ENCODE data around the gene BAIAP2L1.

BAIAP2L1 gene

GRCh38 chr7:98294798-98295382, 106.0 kb downstream of the BAIAP2L1 start:
- DNase-seq (ENCODE audit: low read depth in 2 of 3, low spot score in 2 of 3) = peak in 1 of 3 experiments; percentile 20

DNA sequence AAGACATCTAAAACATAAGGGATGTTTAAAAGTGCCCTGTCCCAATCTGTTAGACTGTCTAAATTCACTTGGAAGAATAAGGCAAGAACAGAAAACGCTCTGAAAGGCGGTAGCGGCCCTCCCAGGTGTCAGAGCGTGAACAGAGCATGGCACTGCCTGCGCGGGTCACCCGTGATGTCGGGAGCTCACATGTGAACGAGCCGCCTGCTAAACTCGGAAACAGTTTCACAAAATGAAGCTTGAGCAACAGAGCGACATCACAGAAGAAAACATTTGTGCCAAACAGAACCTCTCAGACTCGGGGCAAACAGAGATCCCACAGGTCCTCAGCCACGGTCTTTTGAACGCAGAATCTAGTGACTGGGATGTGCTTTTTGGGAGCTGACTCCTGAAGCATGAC, 106.6 kb downstream of the BAIAP2L1 start:
- no peak for DNase-seq (ENCODE audit: low read depth in 2 of 3, low spot score in 2 of 3)

DNA sequence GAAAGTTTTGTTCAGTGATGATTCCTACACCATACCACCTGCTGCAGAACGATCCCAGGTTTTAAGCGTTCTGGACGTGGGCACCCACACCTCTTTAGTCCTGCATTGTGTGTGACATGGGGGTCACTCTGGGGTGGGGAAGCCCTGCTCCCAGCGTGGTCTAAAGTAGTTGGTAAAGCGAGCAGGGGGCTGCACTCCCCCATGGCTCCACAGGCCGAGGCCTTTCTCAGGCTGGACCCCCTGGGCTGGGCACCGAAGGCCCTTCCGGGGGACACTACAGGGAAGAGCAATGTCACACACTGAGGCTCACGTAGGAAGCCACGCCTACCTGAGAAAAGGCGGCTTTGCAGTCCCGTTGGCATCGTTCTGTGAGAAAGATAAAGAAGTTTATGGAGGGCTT, 107.1 kb downstream of the BAIAP2L1 start:
- DNase-seq (ENCODE audit: low read depth in 2 of 3, low spot score in 2 of 3) = no peak

DNA sequence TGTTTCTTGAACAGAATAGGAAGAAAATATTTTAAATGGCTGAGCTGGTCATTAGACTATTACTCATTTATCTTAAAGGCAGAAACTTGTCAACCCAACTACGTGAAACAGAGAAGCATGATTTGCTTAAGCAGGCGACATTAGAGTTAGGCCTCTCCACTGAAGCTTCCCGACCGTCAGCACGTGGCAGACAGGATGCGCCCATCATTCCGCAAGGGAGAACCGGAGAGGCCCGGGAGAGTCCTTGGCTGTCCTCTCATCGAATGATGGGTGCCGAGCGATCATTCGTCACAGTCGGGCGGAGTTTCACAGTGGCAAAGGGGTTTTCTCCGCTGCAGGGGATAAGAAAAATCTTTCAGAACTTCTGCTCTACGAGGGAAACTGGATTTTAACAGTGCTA, 107.6 kb downstream of the BAIAP2L1 start:
- no peak for DNase-seq (ENCODE audit: low read depth in 2 of 3, low spot score in 2 of 3)

GRCh38 chr7:98291717-98292116, 109.2 kb downstream of the BAIAP2L1 start:
- DNase-seq (ENCODE audit: low read depth in 2 of 3, low spot score in 2 of 3) = no peak

- DNase-seq (ENCODE audit: low read depth in 2 of 3, low spot score in 2 of 3) = no peak
Observed at GRCh38 chr7:98289333-98289875, 111.5 kb downstream of the BAIAP2L1 start.

- DNase-seq (ENCODE audit: low read depth in 2 of 3, low spot score in 2 of 3) = no peak
Observed at GRCh38 chr7:98288064-98288823, 112.6 kb downstream of the BAIAP2L1 start.

- DNase-seq (ENCODE audit: low read depth in 2 of 3, low spot score in 2 of 3) = no peak
Observed at GRCh38 chr7:98287486-98287959, 113.4 kb downstream of the BAIAP2L1 start.

- no peak for DNase-seq (ENCODE audit: low read depth in 2 of 3, low spot score in 2 of 3)
Observed at GRCh38 chr7:98286701-98287485, 114.0 kb downstream of the BAIAP2L1 start.

GRCh38 chr7:98286093-98286539, 114.8 kb downstream of the BAIAP2L1 start:
- DNase-seq (ENCODE audit: low read depth in 2 of 3, low spot score in 2 of 3) = no peak

- DNase-seq (ENCODE audit: low read depth in 2 of 3, low spot score in 2 of 3) = no peak
Observed at GRCh38 chr7:98285157-98286092, 115.5 kb downstream of the BAIAP2L1 start.

DNA sequence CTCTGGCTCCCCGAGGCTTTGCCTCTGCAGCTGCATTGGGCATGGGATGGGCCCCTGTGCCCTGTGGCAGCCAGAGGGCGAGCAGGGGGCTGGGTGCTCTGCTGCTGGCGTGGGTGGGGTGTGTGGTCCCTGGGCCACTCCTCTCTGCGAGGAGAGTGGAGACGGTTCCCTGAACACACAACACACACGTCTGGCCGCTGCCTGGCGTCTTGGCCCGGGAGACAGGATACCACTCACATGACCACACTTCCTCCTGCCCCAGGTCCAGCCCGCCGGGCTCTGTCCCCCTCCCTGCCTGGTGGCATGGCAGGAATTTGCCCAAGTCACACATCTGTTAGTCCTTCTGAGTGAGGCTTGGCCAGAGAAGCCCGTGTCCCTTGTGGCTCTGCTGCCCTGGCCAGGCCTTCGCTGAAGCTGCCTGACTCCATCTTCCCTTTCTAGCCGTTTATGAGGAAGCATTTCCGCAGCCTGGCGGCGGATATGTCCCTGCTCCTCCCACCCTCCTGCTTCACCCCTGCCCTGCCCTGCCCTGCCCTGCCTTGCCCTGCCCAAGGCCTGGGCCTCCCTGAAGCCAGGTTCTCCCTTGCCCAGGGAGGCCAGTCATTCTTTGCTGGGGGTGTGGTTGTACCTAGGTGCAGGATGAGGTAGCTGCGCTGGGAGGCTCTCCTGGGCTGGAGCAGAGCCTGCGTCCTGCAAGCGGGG, 116.4 kb downstream of the BAIAP2L1 start:
- no peak for DNase-seq (ENCODE audit: low read depth in 2 of 3, low spot score in 2 of 3)

GRCh38 chr7:98283887-98284222, 117.0 kb downstream of the BAIAP2L1 start:
- DNase-seq (ENCODE audit: low read depth in 2 of 3, low spot score in 2 of 3) = no peak

DNA sequence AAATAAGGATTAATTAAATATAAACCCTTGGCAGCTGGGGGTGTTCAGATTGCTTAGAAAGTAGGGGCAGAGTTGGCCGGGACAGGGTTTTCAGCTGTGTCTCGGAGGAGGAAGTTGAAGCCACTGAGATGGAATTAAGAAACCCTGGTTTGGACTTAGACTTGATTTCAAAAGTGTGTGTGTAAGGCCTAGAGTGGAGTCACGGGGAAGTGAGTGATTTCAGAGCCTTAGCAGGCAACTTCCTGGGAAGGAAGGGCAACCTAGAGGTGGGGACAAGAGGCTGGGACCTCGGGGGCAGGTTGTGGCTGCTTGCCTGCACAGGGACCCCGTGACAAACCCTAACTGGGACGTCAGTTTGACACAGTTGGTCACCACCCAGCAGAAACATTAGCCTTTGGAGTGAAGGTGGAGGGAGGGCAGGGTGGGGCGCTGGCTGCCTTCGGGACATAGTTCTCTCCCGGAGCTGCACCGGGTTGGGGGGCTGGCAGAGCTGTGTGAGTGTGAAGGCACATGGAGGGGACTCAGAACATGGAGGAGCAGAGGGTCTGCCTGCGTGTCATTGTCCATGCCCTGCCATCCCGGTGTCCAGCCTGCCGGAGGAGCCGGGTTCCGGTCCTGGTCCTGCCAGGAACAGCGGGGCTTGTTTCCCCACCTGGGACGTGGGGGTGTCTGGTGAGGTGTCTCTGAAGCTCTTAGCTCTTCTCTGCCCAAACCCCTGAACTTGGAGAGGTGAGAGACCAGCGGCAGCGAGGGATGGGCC, 117.6 kb downstream of the BAIAP2L1 start:
- no peak for DNase-seq (ENCODE audit: low read depth in 2 of 3, low spot score in 2 of 3)

DNA sequence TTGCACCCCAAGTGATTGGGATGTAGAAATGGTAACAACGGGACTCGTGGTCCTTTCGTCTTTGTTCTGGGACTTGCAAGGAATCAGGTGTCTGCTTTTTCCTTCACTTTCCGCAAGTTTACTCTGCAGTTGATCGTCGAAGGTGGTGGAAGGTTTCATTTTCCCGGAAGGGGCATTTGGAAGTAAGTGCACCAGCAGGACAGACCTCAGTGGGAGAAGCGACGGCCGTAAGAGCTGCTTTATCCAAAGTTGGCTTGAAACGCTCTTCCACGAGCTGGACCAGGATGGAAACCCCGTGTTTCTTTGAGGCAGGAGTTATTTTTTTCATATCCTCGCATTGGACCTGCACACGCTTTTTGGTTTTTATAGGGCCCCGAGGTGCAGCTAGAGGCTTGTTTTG, 118.2 kb downstream of the BAIAP2L1 start:
- no peak for DNase-seq (ENCODE audit: low read depth in 2 of 3, low spot score in 2 of 3)

DNA sequence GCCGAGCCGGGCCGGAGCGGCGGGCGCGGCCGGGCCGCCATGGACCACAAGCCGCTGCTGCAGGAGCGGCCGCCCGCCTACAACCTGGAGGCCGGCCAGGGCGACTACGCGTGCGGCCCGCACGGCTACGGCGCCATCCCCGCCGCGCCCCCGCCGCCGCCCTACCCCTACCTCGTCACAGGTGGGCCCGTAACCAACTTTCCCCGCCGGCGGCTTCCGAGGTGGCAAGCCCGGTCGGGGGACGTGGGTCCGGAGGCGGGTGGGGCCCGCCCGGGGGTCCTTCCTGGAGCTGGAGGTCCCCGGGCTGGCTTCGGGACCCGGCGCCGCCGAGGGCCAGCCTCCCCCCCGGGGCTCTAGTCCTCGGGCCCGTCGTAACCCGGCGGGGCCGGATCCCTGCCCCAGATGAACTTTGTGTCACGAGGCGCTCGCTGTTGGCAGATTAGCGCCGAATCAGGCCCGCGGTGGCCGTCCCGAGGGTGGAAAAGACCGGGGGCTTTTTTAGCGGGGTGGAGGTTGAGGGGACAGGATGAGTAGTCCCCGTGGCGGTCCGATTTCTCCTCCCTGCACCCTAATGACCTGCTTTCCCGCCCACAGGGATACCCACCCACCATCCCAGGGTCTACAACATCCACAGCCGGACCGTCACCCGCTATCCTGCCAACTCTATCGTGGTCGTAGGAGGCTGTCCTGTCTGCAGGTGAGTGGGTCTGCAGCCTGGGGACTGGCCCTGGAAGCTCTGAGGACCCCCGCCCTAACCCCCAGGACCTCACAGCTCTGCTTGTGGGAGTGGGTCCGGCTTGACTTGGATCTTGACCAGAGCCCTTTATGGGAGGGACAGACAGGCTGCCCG, 118.9 kb downstream of the BAIAP2L1 start:
- peak in 2 of 3 experiments; percentile 10 to 22 for DNase-seq (ENCODE audit: low read depth in 2 of 3, low spot score in 2 of 3)

DNA sequence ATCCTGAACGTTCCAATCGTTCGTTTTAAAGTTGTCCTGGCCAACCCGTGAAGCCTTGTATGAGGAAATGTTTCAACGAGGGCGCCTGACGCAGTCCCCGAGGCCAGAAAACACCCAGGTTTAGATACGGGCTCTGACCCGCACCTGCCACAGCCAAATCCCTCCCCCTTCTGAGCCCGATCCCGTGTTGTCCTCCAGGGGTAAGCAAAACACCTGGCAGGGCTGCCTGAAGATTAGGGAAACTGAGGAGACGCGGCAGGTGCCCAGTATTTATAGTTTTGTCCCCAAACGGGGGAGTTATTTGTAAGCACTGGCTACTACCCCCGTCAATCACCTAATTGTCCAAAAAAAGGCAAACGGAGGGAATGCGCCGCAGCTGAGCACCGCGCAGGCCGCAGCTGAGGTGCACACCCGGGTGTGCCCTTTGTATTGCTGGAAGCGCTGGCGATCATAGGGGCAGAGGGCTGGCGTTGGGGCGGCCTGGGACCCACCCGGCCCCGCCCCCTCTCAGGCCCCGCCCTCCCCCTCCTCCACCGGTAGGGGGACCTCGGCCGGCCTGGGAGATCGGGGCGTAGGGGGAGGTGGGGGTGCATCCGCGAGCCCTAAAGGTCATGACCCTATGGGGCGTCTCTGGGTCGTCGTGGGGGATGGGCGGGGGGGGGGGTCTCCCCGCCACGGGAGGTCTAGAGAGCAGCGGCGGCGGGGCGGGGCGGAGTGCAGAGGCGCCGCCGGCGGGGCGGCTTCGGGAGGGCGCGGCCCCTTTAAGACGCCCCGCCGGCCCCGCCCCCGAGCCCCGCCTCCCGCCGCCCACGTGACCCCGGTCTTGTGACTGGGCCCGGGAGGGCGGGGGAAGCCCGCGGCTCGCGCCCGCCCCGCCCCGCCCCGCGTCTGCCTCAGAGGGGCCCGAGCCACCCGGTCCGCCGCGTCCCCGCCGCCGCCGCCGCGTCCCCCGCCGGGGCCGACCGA, 119.8 kb downstream of the BAIAP2L1 start, which contains the start of gene BRI3:
Gene BRI3, plus strand, starts transcription at position 896 of the 966 bp plus-strand sequence. CDS start 110 bp downstream, outside the sequence.
- peak; percentile 65 to 82 (median 79) for DNase-seq (ENCODE audit: low read depth in 2 of 3, low spot score in 2 of 3)

Measured in activated CD8-positive, alpha-beta memory T cell treated with anti-CD3 and anti-CD28 coated beads for 48 hours (primary cell).